HL-60/S4 (cell line): ENCODE results near the gene ZNF667.

ENCODE experiments used
- in situ Hi-C: fragments of 300-500 bp; cut with MboI; formaldehyde crosslinking; loops from 2 replicates; pipeline ENCODE4 v1.14.3; 2022; ENCODE audit warnings: low sequenced_read_pairs

ZNF667 gene

GRCh38 chr19:56393119-56394012 lies 83.8 kb downstream of the ZNF667 start, which contains the start of gene ZNF582:
TSS of gene ZNF582 (minus strand) at chr19:56393534. CDS start at chr19:56391752, 1,782 bp downstream.
- in situ Hi-C loops: no loop called here
